Liver (tissue), 3 donors: Measurements from ENCODE around the gene NUPR1.

Experiments
- CTCF ChIP-seq: fragments of 150-350 bp; IDR thresholded peaks from 2 replicates; pipeline ENCODE4 v1.5.1; 2017; ENCODE audit warnings: improper control_type of control experiment, low read depth, low read length; ENCODE audit not compliant: missing input control
- HNF4A ChIP-seq, 2 donors: conservative IDR thresholded peaks; 2 replicates each; pipeline ENCODE4 v1.6.1; 2016; ENCODE audit warnings: antibody characterized with exemption in 2 of 2, mild to moderate bottlenecking in 2 of 2
- JUND ChIP-seq, 2 donors: IDR thresholded peaks; 2 replicates each; pipeline ENCODE4 v1.6.1; 2016; ENCODE audit warnings: antibody characterized with exemption in 2 of 2
- RAD21 ChIP-seq, 2 donors: IDR thresholded peaks; 2 replicates each; pipeline ENCODE4 v1.6.1; 2016; ENCODE audit warnings: antibody characterized with exemption in 2 of 2, mild to moderate bottlenecking in 2 of 2
- donor health status: healthy.
- donor health status: healthy.

DNA sequence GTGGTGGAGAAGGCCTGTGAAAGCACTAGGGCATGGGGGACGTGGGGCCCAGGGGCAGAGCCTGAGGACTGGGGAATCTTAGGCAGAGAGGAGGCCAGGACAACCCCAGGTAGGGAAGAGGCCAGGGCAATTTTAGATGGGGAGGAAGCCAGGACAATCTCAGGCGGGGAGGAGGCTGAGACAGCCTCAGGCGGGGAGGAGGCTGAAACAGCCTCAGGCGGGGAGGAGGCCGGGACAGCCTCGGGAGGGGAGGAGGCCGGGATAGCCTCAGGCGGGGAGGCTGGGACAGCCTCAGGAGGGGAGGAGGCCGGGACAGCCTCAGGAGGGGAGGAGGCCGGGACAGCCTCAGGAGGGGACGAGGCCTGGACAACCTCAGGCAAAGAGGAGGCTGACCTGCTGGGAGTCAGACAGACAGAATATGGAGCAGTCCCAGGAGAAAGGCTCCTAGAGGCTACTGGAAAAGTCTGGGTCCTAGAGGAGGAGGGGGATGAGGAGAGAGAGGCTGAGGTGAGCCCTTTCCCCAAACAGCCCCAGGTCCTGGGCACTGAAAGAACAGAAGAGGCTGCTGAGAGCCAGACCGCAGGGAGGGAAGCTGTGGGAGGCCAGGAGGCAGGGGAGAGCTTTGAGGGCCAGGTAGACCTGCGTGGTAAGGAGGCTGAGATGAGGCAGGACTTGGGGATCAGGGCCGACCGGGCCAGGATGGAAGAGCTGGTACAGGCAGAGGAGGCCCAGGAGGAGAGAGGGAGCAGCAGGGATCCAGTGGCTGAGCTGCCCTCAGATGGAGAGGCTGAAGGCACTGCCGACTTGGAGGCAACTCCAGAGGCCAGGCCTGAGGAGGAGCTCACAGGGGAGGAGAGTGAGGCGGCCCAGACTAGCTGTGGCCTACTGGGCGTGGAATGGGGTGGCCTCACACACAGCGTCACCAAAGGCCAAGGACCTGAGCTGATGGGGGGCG, 42.7 kb downstream of the NUPR1 start:
- TF ChIP-seq CTCF (no peak), JUND (IDR thresholded peaks at IDR 0.05) (no peak), RAD21 (IDR thresholded peaks at IDR 0.05) (no peak), HNF4A (conservative IDR thresholded peaks at IDR 0.05) (no peak)
